ENCODE results near the gene CSNK1D. TPM values are rescaled to one million over a fixed set of nuclear protein-coding genes. Genes with fewer than 3 reads are reported as not detected.

The CSNK1D gene
- total RNA-seq: 333 TPM
- 10 to 100 TPM; 41.2 to 50.3 (median 48.6) TPM for polyA plus RNA-seq

GRCh38 chr17:82273327-82274133 is at the start of gene CSNK1D:
TSS of gene CSNK1D (minus strand) at chr17:82273700. CDS start at chr17:82273381, 319 bp downstream.
- ATAC-seq (ENCODE audit: low read depth in 2 of 2) (peak; percentile 84 to 85), DNase-seq (peak; percentile 89 to 91 (median 90))
- Mint-ChIP-seq H3K27me3 (peaks cover 8% of the 10 kb centered on the region), H3K36me3 (peaks cover 13% of the 10 kb centered on the region), H3K27ac (peak within 1 kb of the TSS; percentile 94 to 99 (median 99)), H3K4me3 (peak within 1 kb of the TSS; percentile 93 to 99 (median 98)), H3K4me1 (peaks cover 6 to 43% (median 32%) of the 10 kb centered on the region in 4 donors), H3K9me3 (no peaks in the 10 kb centered on the region)
- H3K36me3 ChIP-seq (ENCODE audit: control insufficient read depth, insufficient read depth, low read length): peaks cover 20% of the 10 kb centered on the region
- H3K27ac ChIP-seq (ENCODE audit: insufficient read depth, low read length, poor library complexity, severe bottlenecking): peak within 1 kb of the TSS; percentile 92
- peak within 1 kb of the TSS; percentile 77 for H3K4me3 ChIP-seq (ENCODE audit: low read depth, low read length)
- no peaks in the 10 kb centered on the region for H3K9me3 ChIP-seq (ENCODE audit: control insufficient read depth in 2 of 2, low read length in 2 of 2)
- peaks cover 44% of the 10 kb centered on the region for H3K4me1 ChIP-seq (ENCODE audit: control insufficient read depth, insufficient read depth, low read length, poor library complexity, severe bottlenecking)
- H3K27me3 ChIP-seq (ENCODE audit: control insufficient read depth, insufficient read depth, low read length): no peaks in the 10 kb centered on the region

GRCh38 chr17:82322526-82323453 is 49.3 kb upstream of the CSNK1D start:
- no peaks in the 10 kb centered on the region for H3K9me3 ChIP-seq (ENCODE audit: control insufficient read depth in 2 of 2, low read length in 2 of 2)
- H3K36me3 Mint-ChIP-seq: no peaks in the 10 kb centered on the region
- no peaks in the 10 kb centered on the region for H3K36me3 ChIP-seq (ENCODE audit: control insufficient read depth, insufficient read depth, low read length)
- peak overlapping the region in 2 of 3 donors; percentile 51 to 82 for H3K27ac Mint-ChIP-seq
- peaks cover 0 to 19% (median 9%) of the 10 kb centered on the region in 4 donors for H3K4me1 Mint-ChIP-seq
- H3K27me3 ChIP-seq (ENCODE audit: control insufficient read depth, insufficient read depth, low read length): no peaks in the 10 kb centered on the region
- DNase-seq (no peak), ATAC-seq (ENCODE audit: low read depth in 2 of 2) (no peak)
- no peak overlapping the region for H3K27ac ChIP-seq (ENCODE audit: insufficient read depth, low read length, poor library complexity, severe bottlenecking)
- H3K4me3 Mint-ChIP-seq: peak overlapping the region in 2 of 4 donors; percentile 77 to 79
- H3K27me3 Mint-ChIP-seq: peaks cover 7% of the 10 kb centered on the region
- H3K9me3 Mint-ChIP-seq: no peaks in the 10 kb centered on the region
- H3K4me3 ChIP-seq (ENCODE audit: low read depth, low read length): no peak overlapping the region
- H3K4me1 ChIP-seq (ENCODE audit: control insufficient read depth, insufficient read depth, low read length, poor library complexity, severe bottlenecking): peaks cover 26% of the 10 kb centered on the region

GRCh38 chr17:82321947-82322466 is 48.5 kb upstream of the CSNK1D start:
- peaks cover 34% of the 10 kb centered on the region for H3K4me1 ChIP-seq (ENCODE audit: control insufficient read depth, insufficient read depth, low read length, poor library complexity, severe bottlenecking)
- peaks cover 7% of the 10 kb centered on the region for H3K27me3 Mint-ChIP-seq
- DNase-seq (peak in 1 of 3 donors; percentile 50), ATAC-seq (ENCODE audit: low read depth in 2 of 2) (no peak)
- H3K36me3 Mint-ChIP-seq: no peaks in the 10 kb centered on the region
- H3K27me3 ChIP-seq (ENCODE audit: control insufficient read depth, insufficient read depth, low read length): no peaks in the 10 kb centered on the region
- no peaks in the 10 kb centered on the region for H3K36me3 ChIP-seq (ENCODE audit: control insufficient read depth, insufficient read depth, low read length)
- peaks cover 0 to 23% (median 9%) of the 10 kb centered on the region in 4 donors for H3K4me1 Mint-ChIP-seq
- H3K9me3 Mint-ChIP-seq: no peaks in the 10 kb centered on the region
- peak overlapping the region; percentile 67 for H3K27ac ChIP-seq (ENCODE audit: insufficient read depth, low read length, poor library complexity, severe bottlenecking)
- peak overlapping the region; percentile 72 to 83 (median 78) for H3K4me3 Mint-ChIP-seq
- H3K4me3 ChIP-seq (ENCODE audit: low read depth, low read length): no peak overlapping the region
- H3K9me3 ChIP-seq (ENCODE audit: control insufficient read depth in 2 of 2, low read length in 2 of 2): no peaks in the 10 kb centered on the region
- H3K27ac Mint-ChIP-seq: peak overlapping the region in 2 of 3 donors; percentile 51 to 72

GRCh38 chr17:82320956-82321927 is 47.7 kb upstream of the CSNK1D start:
- Histone ChIP-seq H3K4me3 (ENCODE audit: low read depth, low read length) (peak overlapping the region; percentile 24), H3K27me3 (ENCODE audit: control insufficient read depth, insufficient read depth, low read length) (no peaks in the 10 kb centered on the region), H3K36me3 (ENCODE audit: control insufficient read depth, insufficient read depth, low read length) (no peaks in the 10 kb centered on the region), H3K9me3 (ENCODE audit: control insufficient read depth in 2 of 2, low read length in 2 of 2) (no peaks in the 10 kb centered on the region), H3K27ac (ENCODE audit: insufficient read depth, low read length, poor library complexity, severe bottlenecking) (peak overlapping the region; percentile 67), H3K4me1 (ENCODE audit: control insufficient read depth, insufficient read depth, low read length, poor library complexity, severe bottlenecking) (peaks cover 41% of the 10 kb centered on the region)
- peak overlapping the region; percentile 87 to 89 (median 89) for H3K27ac Mint-ChIP-seq
- ATAC-seq (ENCODE audit: low read depth in 2 of 2): peak; percentile 27 to 32
- peaks cover 0 to 29% (median 9%) of the 10 kb centered on the region in 4 donors for H3K4me1 Mint-ChIP-seq
- H3K27me3 Mint-ChIP-seq: peaks cover 7% of the 10 kb centered on the region
- DNase-seq: peak; percentile 57 to 74 (median 72)
- no peaks in the 10 kb centered on the region for H3K9me3 Mint-ChIP-seq
- peak overlapping the region; percentile 72 to 87 (median 86) for H3K4me3 Mint-ChIP-seq
- no peaks in the 10 kb centered on the region for H3K36me3 Mint-ChIP-seq

GRCh38 chr17:82320140-82320840 is 46.8 kb upstream of the CSNK1D start:
- peaks cover 0 to 35% (median 13%) of the 10 kb centered on the region in 4 donors for H3K4me1 Mint-ChIP-seq
- no peaks in the 10 kb centered on the region for H3K9me3 Mint-ChIP-seq
- Histone ChIP-seq H3K4me3 (ENCODE audit: low read depth, low read length) (no peak overlapping the region), H3K27ac (ENCODE audit: insufficient read depth, low read length, poor library complexity, severe bottlenecking) (peak overlapping the region; percentile 67), H3K36me3 (ENCODE audit: control insufficient read depth, insufficient read depth, low read length) (no peaks in the 10 kb centered on the region), H3K4me1 (ENCODE audit: control insufficient read depth, insufficient read depth, low read length, poor library complexity, severe bottlenecking) (peaks cover 51% of the 10 kb centered on the region), H3K27me3 (ENCODE audit: control insufficient read depth, insufficient read depth, low read length) (no peaks in the 10 kb centered on the region), H3K9me3 (ENCODE audit: control insufficient read depth in 2 of 2, low read length in 2 of 2) (no peaks in the 10 kb centered on the region)
- ATAC-seq (ENCODE audit: low read depth in 2 of 2): no peak
- peak overlapping the region in 3 of 4 donors; percentile 21 to 50 (median 43) for H3K4me3 Mint-ChIP-seq
- no peak overlapping the region for H3K27ac Mint-ChIP-seq
- H3K27me3 Mint-ChIP-seq: peaks cover 12% of the 10 kb centered on the region
- H3K36me3 Mint-ChIP-seq: no peaks in the 10 kb centered on the region
- no peak for DNase-seq

GRCh38 chr17:82319619-82320062 is 46.1 kb upstream of the CSNK1D start:
- no peaks in the 10 kb centered on the region for H3K9me3 ChIP-seq (ENCODE audit: control insufficient read depth in 2 of 2, low read length in 2 of 2)
- DNase-seq (no peak), ATAC-seq (ENCODE audit: low read depth in 2 of 2) (no peak)
- H3K4me3 ChIP-seq (ENCODE audit: low read depth, low read length): no peak overlapping the region
- no peak overlapping the region for H3K27ac Mint-ChIP-seq
- H3K4me3 Mint-ChIP-seq: no peak overlapping the region
- no peaks in the 10 kb centered on the region for H3K36me3 Mint-ChIP-seq
- peaks cover 7% of the 10 kb centered on the region for H3K27me3 Mint-ChIP-seq
- H3K4me1 Mint-ChIP-seq: peaks cover 0 to 31% (median 9%) of the 10 kb centered on the region in 4 donors
- no peaks in the 10 kb centered on the region for H3K27me3 ChIP-seq (ENCODE audit: control insufficient read depth, insufficient read depth, low read length)
- no peaks in the 10 kb centered on the region for H3K9me3 Mint-ChIP-seq
- H3K27ac ChIP-seq (ENCODE audit: insufficient read depth, low read length, poor library complexity, severe bottlenecking): no peak overlapping the region
- H3K36me3 ChIP-seq (ENCODE audit: control insufficient read depth, insufficient read depth, low read length): no peaks in the 10 kb centered on the region
- peaks cover 57% of the 10 kb centered on the region for H3K4me1 ChIP-seq (ENCODE audit: control insufficient read depth, insufficient read depth, low read length, poor library complexity, severe bottlenecking)
